HepG2 (cell line): ENCODE measurements around the gene GSTM1.

Experiments
- POLR2A ChIP-seq, 2 experiments: IDR thresholded peaks; 2 replicates each; pipeline ENCODE4 v1.6.1; 2011; ENCODE audit warnings: low read depth in 2 of 2, low read length in 2 of 2, mild to moderate bottlenecking in 1 of 2, moderate library complexity in 1 of 2; ENCODE audit not compliant: insufficient read depth in 1 of 2
- RXRA ChIP-seq: sonication (generic); formaldehyde crosslinking; IDR thresholded peaks from 2 replicates; pipeline ENCODE4 v1.5.1; 2020; ENCODE audit warnings: missing genetic modification reagents
- SMC3 ChIP-seq: IDR thresholded peaks from 2 replicates; pipeline ENCODE4 v1.6.1; 2011; ENCODE audit warnings: low read length, improper control_type of control experiment
- SNAPC2 ChIP-seq: sonication (generic); formaldehyde crosslinking; IDR thresholded peaks from 2 replicates; pipeline ENCODE4 v1.8.1; 2022; ENCODE audit warnings: mild to moderate bottlenecking, missing genetic modification reagents
- ZNF780A ChIP-seq: sonication (generic); formaldehyde crosslinking; IDR thresholded peaks from 2 replicates; pipeline ENCODE4 v1.8.0; 2022; ENCODE audit warnings: mild to moderate bottlenecking, missing genetic modification reagents, moderate library complexity
- TF ChIP-seq, protein P1 (sequence below): sonication (generic); formaldehyde crosslinking; IDR thresholded peaks from 2 replicates; pipeline ENCODE4 v1.4.0; 2020; ENCODE audit warnings: missing genetic modification reagents
- TF ChIP-seq, protein P2 (sequence below): sonication (generic); formaldehyde crosslinking; IDR thresholded peaks from 2 replicates; pipeline ENCODE4 v1.5.1; 2020; ENCODE audit warnings: mild to moderate bottlenecking, missing genetic modification reagents
- TF ChIP-seq, protein P3 (sequence below): sonication (generic); formaldehyde crosslinking; IDR thresholded peaks from 2 replicates; pipeline ENCODE4 v1.8.1; 2022; ENCODE audit warnings: mild to moderate bottlenecking, missing genetic modification reagents
- TF ChIP-seq, protein P4 (sequence below): sonication (generic); formaldehyde crosslinking; IDR thresholded peaks from 2 replicates; pipeline ENCODE4 v1.5.0; 2020; ENCODE audit warnings: mild to moderate bottlenecking, missing genetic modification reagents, moderate library complexity
- TF ChIP-seq, protein P5 (sequence below): sonication (generic); formaldehyde crosslinking; IDR thresholded peaks from 2 replicates; pipeline ENCODE4 v1.9.0; 2022; ENCODE audit warnings: low read depth, missing genetic modification reagents
- TF ChIP-seq, protein P6 (sequence below): sonication (generic); formaldehyde crosslinking; IDR thresholded peaks from 2 replicates; pipeline ENCODE4 v1.5.0; 2020; ENCODE audit warnings: missing genetic modification reagents, mild to moderate bottlenecking, borderline replicate concordance
- TF ChIP-seq, protein P7 (sequence below): sonication (generic); formaldehyde crosslinking; IDR thresholded peaks from 2 replicates; pipeline ENCODE4 v1.4.0; 2020; ENCODE audit warnings: missing genetic modification reagents
- TF ChIP-seq, protein P8 (sequence below), 2 experiments: IDR thresholded peaks; 2 replicates each; pipeline ENCODE4 v1.6.1; 2011 to 2012; ENCODE audit warnings: low read length in 2 of 2, borderline replicate concordance in 1 of 2, low read depth in 1 of 2, mild to moderate bottlenecking in 1 of 2, moderate library complexity in 1 of 2
- TF ChIP-seq, protein P9 (sequence below): sonication (generic); formaldehyde crosslinking; IDR thresholded peaks from 2 replicates; pipeline ENCODE4 v1.8.0; 2022; ENCODE audit warnings: mild to moderate bottlenecking, missing genetic modification reagents, moderate library complexity

DNA sequence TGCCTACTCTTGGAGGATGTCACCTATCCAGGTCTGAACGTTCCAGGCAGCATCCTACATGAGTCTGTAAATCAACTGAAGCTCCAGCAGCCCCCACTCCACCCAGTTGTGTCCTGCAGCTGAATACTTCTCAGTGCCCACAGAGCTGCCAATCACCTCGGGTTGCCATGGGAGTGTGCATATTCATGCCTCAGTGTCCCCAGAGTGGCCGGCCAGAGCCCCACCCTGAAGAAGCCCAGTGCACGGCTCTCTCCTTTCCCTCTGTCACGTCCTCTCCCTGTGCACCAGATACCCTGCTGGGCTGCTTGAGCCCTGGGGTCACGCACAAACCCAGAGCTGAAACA lies 47.8 kb upstream of the GSTM1 start:
- no peak for TF ChIP-seq RXRA (CRISPR knock-in tag)
- TF ChIP-seq, protein P1, sequence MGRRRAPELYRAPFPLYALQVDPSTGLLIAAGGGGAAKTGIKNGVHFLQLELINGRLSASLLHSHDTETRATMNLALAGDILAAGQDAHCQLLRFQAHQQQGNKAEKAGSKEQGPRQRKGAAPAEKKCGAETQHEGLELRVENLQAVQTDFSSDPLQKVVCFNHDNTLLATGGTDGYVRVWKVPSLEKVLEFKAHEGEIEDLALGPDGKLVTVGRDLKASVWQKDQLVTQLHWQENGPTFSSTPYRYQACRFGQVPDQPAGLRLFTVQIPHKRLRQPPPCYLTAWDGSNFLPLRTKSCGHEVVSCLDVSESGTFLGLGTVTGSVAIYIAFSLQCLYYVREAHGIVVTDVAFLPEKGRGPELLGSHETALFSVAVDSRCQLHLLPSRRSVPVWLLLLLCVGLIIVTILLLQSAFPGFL (CRISPR knock-in tag): no peak
- TF ChIP-seq, protein P2, sequence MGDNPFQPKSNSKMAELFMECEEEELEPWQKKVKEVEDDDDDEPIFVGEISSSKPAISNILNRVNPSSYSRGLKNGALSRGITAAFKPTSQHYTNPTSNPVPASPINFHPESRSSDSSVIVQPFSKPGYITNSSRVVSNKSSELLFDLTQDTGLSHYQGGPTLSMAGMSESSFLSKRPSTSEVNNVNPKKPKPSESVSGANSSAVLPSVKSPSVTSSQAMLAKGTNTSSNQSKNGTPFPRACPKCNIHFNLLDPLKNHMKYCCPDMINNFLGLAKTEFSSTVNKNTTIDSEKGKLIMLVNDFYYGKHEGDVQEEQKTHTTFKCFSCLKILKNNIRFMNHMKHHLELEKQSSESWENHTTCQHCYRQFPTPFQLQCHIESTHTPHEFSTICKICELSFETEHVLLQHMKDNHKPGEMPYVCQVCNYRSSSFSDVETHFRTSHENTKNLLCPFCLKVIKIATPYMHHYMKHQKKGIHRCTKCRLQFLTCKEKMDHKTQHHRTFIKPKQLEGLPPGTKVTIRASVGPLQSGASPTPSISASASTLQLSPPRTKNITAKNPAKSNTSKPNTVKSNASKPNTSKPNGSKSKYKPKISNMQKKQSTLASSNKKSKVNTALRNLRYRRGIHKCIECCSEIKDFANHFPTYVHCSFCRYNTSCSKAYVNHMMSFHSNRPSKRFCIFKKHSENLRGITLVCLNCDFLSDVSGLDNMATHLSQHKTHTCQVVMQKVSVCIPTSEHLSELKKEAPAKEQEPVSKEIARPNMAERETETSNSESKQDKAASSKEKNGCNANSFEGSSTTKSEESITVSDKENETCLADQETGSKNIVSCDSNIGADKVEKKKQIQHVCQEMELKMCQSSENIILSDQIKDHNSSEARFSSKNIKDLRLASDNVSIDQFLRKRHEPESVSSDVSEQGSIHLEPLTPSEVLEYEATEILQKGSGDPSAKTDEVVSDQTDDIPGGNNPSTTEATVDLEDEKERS: no peak
- TF ChIP-seq, protein P3, sequence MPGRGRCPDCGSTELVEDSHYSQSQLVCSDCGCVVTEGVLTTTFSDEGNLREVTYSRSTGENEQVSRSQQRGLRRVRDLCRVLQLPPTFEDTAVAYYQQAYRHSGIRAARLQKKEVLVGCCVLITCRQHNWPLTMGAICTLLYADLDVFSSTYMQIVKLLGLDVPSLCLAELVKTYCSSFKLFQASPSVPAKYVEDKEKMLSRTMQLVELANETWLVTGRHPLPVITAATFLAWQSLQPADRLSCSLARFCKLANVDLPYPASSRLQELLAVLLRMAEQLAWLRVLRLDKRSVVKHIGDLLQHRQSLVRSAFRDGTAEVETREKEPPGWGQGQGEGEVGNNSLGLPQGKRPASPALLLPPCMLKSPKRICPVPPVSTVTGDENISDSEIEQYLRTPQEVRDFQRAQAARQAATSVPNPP: no peak
- TF ChIP-seq, protein P4, sequence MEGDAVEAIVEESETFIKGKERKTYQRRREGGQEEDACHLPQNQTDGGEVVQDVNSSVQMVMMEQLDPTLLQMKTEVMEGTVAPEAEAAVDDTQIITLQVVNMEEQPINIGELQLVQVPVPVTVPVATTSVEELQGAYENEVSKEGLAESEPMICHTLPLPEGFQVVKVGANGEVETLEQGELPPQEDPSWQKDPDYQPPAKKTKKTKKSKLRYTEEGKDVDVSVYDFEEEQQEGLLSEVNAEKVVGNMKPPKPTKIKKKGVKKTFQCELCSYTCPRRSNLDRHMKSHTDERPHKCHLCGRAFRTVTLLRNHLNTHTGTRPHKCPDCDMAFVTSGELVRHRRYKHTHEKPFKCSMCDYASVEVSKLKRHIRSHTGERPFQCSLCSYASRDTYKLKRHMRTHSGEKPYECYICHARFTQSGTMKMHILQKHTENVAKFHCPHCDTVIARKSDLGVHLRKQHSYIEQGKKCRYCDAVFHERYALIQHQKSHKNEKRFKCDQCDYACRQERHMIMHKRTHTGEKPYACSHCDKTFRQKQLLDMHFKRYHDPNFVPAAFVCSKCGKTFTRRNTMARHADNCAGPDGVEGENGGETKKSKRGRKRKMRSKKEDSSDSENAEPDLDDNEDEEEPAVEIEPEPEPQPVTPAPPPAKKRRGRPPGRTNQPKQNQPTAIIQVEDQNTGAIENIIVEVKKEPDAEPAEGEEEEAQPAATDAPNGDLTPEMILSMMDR (CRISPR knock-in tag): no peak
- TF ChIP-seq SMC3: no peak
- TF ChIP-seq, protein P5, sequence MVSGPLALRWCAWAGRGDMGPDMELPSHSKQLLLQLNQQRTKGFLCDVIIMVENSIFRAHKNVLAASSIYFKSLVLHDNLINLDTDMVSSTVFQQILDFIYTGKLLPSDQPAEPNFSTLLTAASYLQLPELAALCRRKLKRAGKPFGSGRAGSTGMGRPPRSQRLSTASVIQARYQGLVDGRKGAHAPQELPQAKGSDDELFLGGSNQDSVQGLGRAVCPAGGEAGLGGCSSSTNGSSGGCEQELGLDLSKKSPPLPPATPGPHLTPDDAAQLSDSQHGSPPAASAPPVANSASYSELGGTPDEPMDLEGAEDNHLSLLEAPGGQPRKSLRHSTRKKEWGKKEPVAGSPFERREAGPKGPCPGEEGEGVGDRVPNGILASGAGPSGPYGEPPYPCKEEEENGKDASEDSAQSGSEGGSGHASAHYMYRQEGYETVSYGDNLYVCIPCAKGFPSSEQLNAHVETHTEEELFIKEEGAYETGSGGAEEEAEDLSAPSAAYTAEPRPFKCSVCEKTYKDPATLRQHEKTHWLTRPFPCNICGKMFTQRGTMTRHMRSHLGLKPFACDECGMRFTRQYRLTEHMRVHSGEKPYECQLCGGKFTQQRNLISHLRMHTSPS: no peak
- TF ChIP-seq, protein P6, sequence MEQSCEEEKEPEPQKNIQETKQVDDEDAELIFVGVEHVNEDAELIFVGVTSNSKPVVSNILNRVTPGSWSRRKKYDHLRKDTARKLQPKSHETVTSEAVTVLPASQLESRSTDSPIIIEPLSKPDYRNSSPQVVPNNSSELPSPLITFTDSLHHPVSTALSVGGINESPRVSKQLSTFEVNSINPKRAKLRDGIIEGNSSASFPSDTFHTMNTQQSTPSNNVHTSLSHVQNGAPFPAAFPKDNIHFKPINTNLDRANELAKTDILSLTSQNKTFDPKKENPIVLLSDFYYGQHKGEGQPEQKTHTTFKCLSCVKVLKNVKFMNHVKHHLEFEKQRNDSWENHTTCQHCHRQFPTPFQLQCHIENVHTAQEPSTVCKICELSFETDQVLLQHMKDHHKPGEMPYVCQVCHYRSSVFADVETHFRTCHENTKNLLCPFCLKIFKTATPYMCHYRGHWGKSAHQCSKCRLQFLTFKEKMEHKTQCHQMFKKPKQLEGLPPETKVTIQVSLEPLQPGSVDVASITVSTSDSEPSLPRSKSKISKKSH: no peak
- TF ChIP-seq POLR2A (IDR thresholded peaks at IDR 0.05; ENCODE audit: insufficient read depth in 1 of 2, low read depth in 2 of 2, low read length in 2 of 2): no peak
- TF ChIP-seq, protein P7, sequence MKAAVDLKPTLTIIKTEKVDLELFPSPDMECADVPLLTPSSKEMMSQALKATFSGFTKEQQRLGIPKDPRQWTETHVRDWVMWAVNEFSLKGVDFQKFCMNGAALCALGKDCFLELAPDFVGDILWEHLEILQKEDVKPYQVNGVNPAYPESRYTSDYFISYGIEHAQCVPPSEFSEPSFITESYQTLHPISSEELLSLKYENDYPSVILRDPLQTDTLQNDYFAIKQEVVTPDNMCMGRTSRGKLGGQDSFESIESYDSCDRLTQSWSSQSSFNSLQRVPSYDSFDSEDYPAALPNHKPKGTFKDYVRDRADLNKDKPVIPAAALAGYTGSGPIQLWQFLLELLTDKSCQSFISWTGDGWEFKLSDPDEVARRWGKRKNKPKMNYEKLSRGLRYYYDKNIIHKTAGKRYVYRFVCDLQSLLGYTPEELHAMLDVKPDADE (CRISPR knock-in tag): no peak
- TF ChIP-seq, protein P8, sequence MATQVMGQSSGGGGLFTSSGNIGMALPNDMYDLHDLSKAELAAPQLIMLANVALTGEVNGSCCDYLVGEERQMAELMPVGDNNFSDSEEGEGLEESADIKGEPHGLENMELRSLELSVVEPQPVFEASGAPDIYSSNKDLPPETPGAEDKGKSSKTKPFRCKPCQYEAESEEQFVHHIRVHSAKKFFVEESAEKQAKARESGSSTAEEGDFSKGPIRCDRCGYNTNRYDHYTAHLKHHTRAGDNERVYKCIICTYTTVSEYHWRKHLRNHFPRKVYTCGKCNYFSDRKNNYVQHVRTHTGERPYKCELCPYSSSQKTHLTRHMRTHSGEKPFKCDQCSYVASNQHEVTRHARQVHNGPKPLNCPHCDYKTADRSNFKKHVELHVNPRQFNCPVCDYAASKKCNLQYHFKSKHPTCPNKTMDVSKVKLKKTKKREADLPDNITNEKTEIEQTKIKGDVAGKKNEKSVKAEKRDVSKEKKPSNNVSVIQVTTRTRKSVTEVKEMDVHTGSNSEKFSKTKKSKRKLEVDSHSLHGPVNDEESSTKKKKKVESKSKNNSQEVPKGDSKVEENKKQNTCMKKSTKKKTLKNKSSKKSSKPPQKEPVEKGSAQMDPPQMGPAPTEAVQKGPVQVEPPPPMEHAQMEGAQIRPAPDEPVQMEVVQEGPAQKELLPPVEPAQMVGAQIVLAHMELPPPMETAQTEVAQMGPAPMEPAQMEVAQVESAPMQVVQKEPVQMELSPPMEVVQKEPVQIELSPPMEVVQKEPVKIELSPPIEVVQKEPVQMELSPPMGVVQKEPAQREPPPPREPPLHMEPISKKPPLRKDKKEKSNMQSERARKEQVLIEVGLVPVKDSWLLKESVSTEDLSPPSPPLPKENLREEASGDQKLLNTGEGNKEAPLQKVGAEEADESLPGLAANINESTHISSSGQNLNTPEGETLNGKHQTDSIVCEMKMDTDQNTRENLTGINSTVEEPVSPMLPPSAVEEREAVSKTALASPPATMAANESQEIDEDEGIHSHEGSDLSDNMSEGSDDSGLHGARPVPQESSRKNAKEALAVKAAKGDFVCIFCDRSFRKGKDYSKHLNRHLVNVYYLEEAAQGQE (IDR thresholded peaks at IDR 0.05; ENCODE audit: borderline replicate concordance in 1 of 2, low read depth in 1 of 2, low read length in 2 of 2): no peak
- TF ChIP-seq SNAPC2: no peak
- TF ChIP-seq, protein P9, sequence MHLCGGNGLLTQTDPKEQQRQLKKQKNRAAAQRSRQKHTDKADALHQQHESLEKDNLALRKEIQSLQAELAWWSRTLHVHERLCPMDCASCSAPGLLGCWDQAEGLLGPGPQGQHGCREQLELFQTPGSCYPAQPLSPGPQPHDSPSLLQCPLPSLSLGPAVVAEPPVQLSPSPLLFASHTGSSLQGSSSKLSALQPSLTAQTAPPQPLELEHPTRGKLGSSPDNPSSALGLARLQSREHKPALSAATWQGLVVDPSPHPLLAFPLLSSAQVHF: no peak
- TF ChIP-seq ZNF780A (CRISPR knock-in tag): no peak
